Memory B cell (primary cell): Measurements from ENCODE around the gene SRP72.

Experiments
- ATAC-seq: fragments of 150-1000 bp; cut with Tn5 transposase; 2 replicates; pipeline ENCODE4 v1.10.0; 2021; ENCODE audit warnings: low read depth, mild to moderate bottlenecking, moderate library complexity
- DNase-seq, 2 donors: peaks; one replicate each; pipeline ENCODE4 v3.0.0; 2022; ENCODE audit warnings: low spot score in 2 of 2
- H3K27ac Mint-ChIP-seq: one replicate; pipeline ENCODE4 v1.8.0; 2022; ENCODE audit warnings: mild to moderate bottlenecking, moderate library complexity, mixed read lengths
- H3K27me3 Mint-ChIP-seq: one replicate; pipeline ENCODE4 v1.8.0; 2022; ENCODE audit warnings: mixed read lengths
- H3K36me3 Mint-ChIP-seq: one replicate; pipeline ENCODE4 v1.8.0; 2022; ENCODE audit warnings: mild to moderate bottlenecking, mixed read lengths
- H3K4me1 Mint-ChIP-seq: one replicate; pipeline ENCODE4 v1.8.0; 2022; ENCODE audit warnings: mixed read lengths
- H3K4me3 Mint-ChIP-seq: one replicate; pipeline ENCODE4 v1.8.0; 2022; ENCODE audit warnings: mild to moderate bottlenecking, moderate library complexity, mixed read lengths
- H3K9me3 Mint-ChIP-seq: one replicate; pipeline ENCODE4 v1.8.0; 2022; ENCODE audit warnings: mixed read lengths

The SRP72 gene

GRCh38 chr4:56544573-56545131, 77.2 kb downstream of the SRP72 start:
- Mint-ChIP-seq H3K4me1 (peaks cover 7% of the 10 kb centered on the region), H3K27ac (peak overlapping the region; percentile 18), H3K36me3 (no peaks in the 10 kb centered on the region), H3K4me3 (peak overlapping the region; percentile 68), H3K9me3 (no peaks in the 10 kb centered on the region), H3K27me3 (peaks cover 17% of the 10 kb centered on the region)
- peak; percentile 100 for ATAC-seq
- peak; percentile 91 to 97 for DNase-seq

GRCh38 chr4:56550642-56551041, 83.2 kb downstream of the SRP72 start:
- no peak overlapping the region for H3K27ac Mint-ChIP-seq
- no peaks in the 10 kb centered on the region for H3K4me1 Mint-ChIP-seq
- no peak overlapping the region for H3K4me3 Mint-ChIP-seq
- ATAC-seq (no peak), DNase-seq (no peak)
- H3K9me3 Mint-ChIP-seq: no peaks in the 10 kb centered on the region
- no peaks in the 10 kb centered on the region for H3K36me3 Mint-ChIP-seq
- H3K27me3 Mint-ChIP-seq: peaks cover 2% of the 10 kb centered on the region

GRCh38 chr4:56551516-56551915, 84.1 kb downstream of the SRP72 start:
- Mint-ChIP-seq H3K27me3 (peaks cover 5% of the 10 kb centered on the region), H3K4me3 (no peak overlapping the region), H3K36me3 (no peaks in the 10 kb centered on the region), H3K9me3 (no peaks in the 10 kb centered on the region), H3K27ac (no peak overlapping the region), H3K4me1 (no peaks in the 10 kb centered on the region)
- DNase-seq: no peak
- no peak for ATAC-seq

GRCh38 chr4:56552273-56552672, 84.9 kb downstream of the SRP72 start:
- Mint-ChIP-seq H3K4me3 (no peak overlapping the region), H3K27me3 (peaks cover 5% of the 10 kb centered on the region), H3K27ac (no peak overlapping the region), H3K4me1 (no peaks in the 10 kb centered on the region), H3K9me3 (no peaks in the 10 kb centered on the region), H3K36me3 (no peaks in the 10 kb centered on the region)
- DNase-seq (no peak), ATAC-seq (no peak)
